Activated CD8-positive, alpha-beta T cell treated with anti-CD3 and anti-CD28 coated beads, Interleukin-2, amount 10 ng/mL, durations not matched to agents 7 days and 5 days (primary cell): ENCODE data around the gene ZIM2. TPM values are rescaled to one million over a fixed set of nuclear protein-coding genes. Genes with fewer than 3 reads are reported as not detected.

Experiments used
- ATAC-seq: fragments of 150-1000 bp; cut with Tn5 transposase; one replicate; pipeline ENCODE4 v1.10.0; 2021; ENCODE audit warnings: moderate library complexity
- CTCF ChIA-PET: fragments of 350-600 bp; sonication (Branson Sonifier 250); formaldehyde crosslinking; loops from one replicate; lab custom pipeline; 2021; ENCODE audit warnings: antibody characterized with exemption; lab: Charles Lee
- POLR2A ChIA-PET: fragments of 350-600 bp; sonication (Branson Sonifier 250); formaldehyde crosslinking; loops from one replicate; lab custom pipeline; 2021; ENCODE audit warnings: antibody characterized with exemption; lab: Charles Lee
- DNase-seq: peaks from one replicate; pipeline ENCODE4 v3.0.0-alpha.2; 2020
- H3K27ac Mint-ChIP-seq: one replicate; pipeline ENCODE4 v1.8.0; 2021; ENCODE audit warnings: mild to moderate bottlenecking, mixed read lengths
- H3K27me3 Mint-ChIP-seq: one replicate; pipeline ENCODE4 v1.8.0; 2021; ENCODE audit warnings: low read depth, mixed read lengths
- H3K36me3 Mint-ChIP-seq: one replicate; pipeline ENCODE4 v1.8.0; 2021; ENCODE audit warnings: low read depth, mixed read lengths
- H3K4me1 Mint-ChIP-seq: one replicate; pipeline ENCODE4 v1.8.0; 2021; ENCODE audit warnings: low read depth, mixed read lengths
- H3K4me3 Mint-ChIP-seq: one replicate; pipeline ENCODE4 v1.8.0; 2021; ENCODE audit warnings: mild to moderate bottlenecking, mixed read lengths
- H3K9me3 Mint-ChIP-seq: one replicate; pipeline ENCODE4 v1.8.0; 2022; ENCODE audit warnings: mixed read lengths; ENCODE audit not compliant: insufficient read depth
- total RNA-seq, 2 experiments: library from RNA; stranded (reverse); gene quantifications; one replicate each; pipeline ENCODE4 v1.2.3, GENCODE V29; 2021

Gene ZIM2
- total RNA-seq, 2 experiments from 2014 or later: not detected

DNA sequence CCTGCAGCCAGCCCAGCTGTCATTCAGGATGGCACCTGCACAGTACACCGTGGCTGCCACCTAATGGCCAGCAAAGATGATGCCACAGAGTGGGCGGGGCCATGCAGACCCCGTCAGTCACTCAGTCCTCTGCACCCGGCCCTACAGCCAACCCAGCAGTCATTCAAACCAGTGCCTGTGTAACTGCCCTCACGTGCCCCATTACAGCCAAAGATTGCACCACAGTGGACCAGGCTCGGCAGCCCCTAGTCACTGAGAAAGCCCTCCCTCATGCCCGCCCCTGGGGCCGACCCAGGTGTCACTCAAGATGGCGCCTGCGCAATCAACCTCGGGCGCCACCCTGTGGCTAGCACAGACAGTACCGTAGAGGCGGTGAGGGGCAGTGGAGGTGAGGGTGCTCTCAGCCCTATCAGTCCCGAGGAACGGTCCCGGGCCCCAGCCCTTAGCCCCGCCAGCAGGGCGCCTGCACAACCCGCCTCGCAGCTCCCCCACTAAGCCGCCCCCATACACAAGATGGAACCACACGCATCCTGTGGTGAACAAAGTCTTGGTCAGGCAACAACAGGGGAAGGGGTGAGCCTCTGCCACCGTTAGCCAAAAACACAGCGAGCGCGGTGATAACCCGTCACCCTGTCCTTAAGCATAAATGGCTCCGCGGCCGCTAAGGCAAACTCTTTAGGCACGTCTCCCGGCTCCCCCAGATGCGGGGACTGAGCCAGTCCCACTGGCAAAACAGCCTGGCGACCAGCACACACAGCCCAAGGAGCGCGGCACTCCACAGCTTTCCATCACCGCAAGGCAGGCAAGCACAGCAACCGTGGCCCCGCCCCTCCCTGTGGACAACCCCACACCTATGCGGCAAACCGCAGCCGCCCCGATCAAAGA lies 2.3 kb downstream of the ZIM2 start:
- DNase-seq (no peak), ATAC-seq (peak; percentile 31)
- Mint-ChIP-seq H3K27me3 (peaks cover 3% of the 10 kb centered on the region), H3K4me3 (peak overlapping the region; percentile 23), H3K27ac (peak overlapping the region; percentile 58), H3K4me1 (no peaks in the 10 kb centered on the region), H3K36me3 (peaks cover 19% of the 10 kb centered on the region), H3K9me3 (peaks cover 37% of the 10 kb centered on the region)
- POLR2A ChIA-PET: no interaction called here
- CTCF ChIA-PET: no interaction called here

GRCh38 chr19:56837492-56838023 lies 3.0 kb downstream of the ZIM2 start:
- ATAC-seq: no peak
- no peak for DNase-seq
- peaks cover 3% of the 10 kb centered on the region for H3K27me3 Mint-ChIP-seq
- peaks cover 19% of the 10 kb centered on the region for H3K36me3 Mint-ChIP-seq
- H3K9me3 Mint-ChIP-seq: peaks cover 40% of the 10 kb centered on the region
- peak overlapping the region; percentile 24 for H3K27ac Mint-ChIP-seq
- H3K4me1 Mint-ChIP-seq: no peaks in the 10 kb centered on the region
- ChIA-PET POLR2A (no interaction called here), CTCF (no interaction called here)
- H3K4me3 Mint-ChIP-seq: no peak overlapping the region

GRCh38 chr19:56837004-56837403 lies 3.5 kb downstream of the ZIM2 start:
- CTCF ChIA-PET: no interaction called here
- Mint-ChIP-seq H3K9me3 (peaks cover 44% of the 10 kb centered on the region), H3K27ac (no peak overlapping the region), H3K4me1 (no peaks in the 10 kb centered on the region), H3K4me3 (no peak overlapping the region), H3K36me3 (peaks cover 19% of the 10 kb centered on the region), H3K27me3 (peaks cover 3% of the 10 kb centered on the region)
- DNase-seq (no peak), ATAC-seq (no peak)
- POLR2A ChIA-PET: no interaction called here

DNA sequence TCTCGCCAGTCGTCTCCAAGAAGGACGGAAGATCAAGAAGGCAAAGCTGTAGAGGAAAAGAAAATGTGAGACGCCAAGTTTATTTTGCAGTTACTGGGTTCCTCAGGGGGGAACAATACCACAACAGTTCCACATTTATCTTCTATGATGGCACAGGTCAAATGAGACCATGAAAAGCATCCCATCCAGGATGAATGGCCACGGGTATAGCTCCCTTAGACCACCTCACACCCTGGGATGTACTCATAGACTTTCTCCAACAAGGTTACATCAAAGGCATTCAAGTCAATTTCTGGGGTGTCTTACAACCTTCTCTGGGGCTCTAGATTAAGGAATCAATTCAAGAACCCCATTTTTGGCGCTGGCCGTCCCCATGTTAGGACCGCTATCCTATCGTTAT lies 4.5 kb downstream of the ZIM2 start:
- H3K9me3 Mint-ChIP-seq: peaks cover 41% of the 10 kb centered on the region
- no peak overlapping the region for H3K27ac Mint-ChIP-seq
- no peak for DNase-seq
- H3K4me3 Mint-ChIP-seq: no peak overlapping the region
- H3K4me1 Mint-ChIP-seq: no peaks in the 10 kb centered on the region
- POLR2A ChIA-PET: no interaction called here
- CTCF ChIA-PET: no interaction called here
- peaks cover 2% of the 10 kb centered on the region for H3K27me3 Mint-ChIP-seq
- peaks cover 17% of the 10 kb centered on the region for H3K36me3 Mint-ChIP-seq
- ATAC-seq: no peak

GRCh38 chr19:56835401-56835800 lies 5.1 kb downstream of the ZIM2 start:
- Mint-ChIP-seq H3K4me3 (no peak overlapping the region), H3K9me3 (peaks cover 37% of the 10 kb centered on the region), H3K27me3 (no peaks in the 10 kb centered on the region), H3K36me3 (peaks cover 14% of the 10 kb centered on the region), H3K4me1 (no peaks in the 10 kb centered on the region), H3K27ac (no peak overlapping the region)
- CTCF ChIA-PET: interaction anchor here (0.7 kb wide), 1 partner anchor 8 kb away, joined by 3 read pairs; no protein-coding TSS in a partner anchor
- ATAC-seq: no peak
- POLR2A ChIA-PET: no interaction called here
- DNase-seq: no peak

GRCh38 chr19:56834564-56835375 lies 5.8 kb downstream of the ZIM2 start:
- ChIA-PET CTCF (interaction anchor here (0.7 kb wide), 1 partner anchor 8 kb away, joined by 3 read pairs; no protein-coding TSS in a partner anchor), POLR2A (no interaction called here)
- DNase-seq (no peak), ATAC-seq (no peak)
- Mint-ChIP-seq H3K4me3 (no peak overlapping the region), H3K27me3 (no peaks in the 10 kb centered on the region), H3K4me1 (no peaks in the 10 kb centered on the region), H3K36me3 (peaks cover 14% of the 10 kb centered on the region), H3K9me3 (peaks cover 43% of the 10 kb centered on the region), H3K27ac (no peak overlapping the region)

- Mint-ChIP-seq H3K27me3 (no peaks in the 10 kb centered on the region), H3K36me3 (peaks cover 7% of the 10 kb centered on the region), H3K4me3 (no peak overlapping the region), H3K27ac (no peak overlapping the region), H3K9me3 (peaks cover 36% of the 10 kb centered on the region), H3K4me1 (no peaks in the 10 kb centered on the region)
- ATAC-seq (no peak), DNase-seq (no peak)
- ChIA-PET CTCF (no interaction called here), POLR2A (no interaction called here)
Observed at GRCh38 chr19:56832352-56832928, 8.1 kb downstream of the ZIM2 start.

DNA sequence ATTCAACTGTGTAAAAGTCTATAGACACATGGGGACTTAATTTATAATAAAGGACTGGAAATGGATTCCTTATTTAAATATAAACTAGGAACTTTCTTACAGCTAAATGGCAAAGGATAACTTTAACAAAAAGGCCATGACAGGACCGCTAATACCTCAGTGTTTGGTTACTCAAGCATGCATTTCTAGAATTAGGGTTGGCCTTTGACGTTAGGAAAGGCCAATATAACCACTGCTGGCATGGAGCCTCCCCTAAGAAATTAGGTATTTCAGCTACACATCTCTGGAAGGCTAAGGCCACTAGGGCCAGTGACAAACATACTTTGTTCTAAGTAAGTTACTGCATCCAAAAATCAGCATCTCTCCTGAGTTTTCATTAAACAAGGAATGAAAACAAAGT lies 9.3 kb downstream of the ZIM2 start:
- no peak for ATAC-seq
- Mint-ChIP-seq H3K9me3 (peaks cover 39% of the 10 kb centered on the region), H3K27ac (no peak overlapping the region), H3K36me3 (no peaks in the 10 kb centered on the region), H3K4me1 (no peaks in the 10 kb centered on the region), H3K4me3 (no peak overlapping the region), H3K27me3 (no peaks in the 10 kb centered on the region)
- DNase-seq: no peak
- ChIA-PET CTCF (no interaction called here), POLR2A (no interaction called here)

DNA sequence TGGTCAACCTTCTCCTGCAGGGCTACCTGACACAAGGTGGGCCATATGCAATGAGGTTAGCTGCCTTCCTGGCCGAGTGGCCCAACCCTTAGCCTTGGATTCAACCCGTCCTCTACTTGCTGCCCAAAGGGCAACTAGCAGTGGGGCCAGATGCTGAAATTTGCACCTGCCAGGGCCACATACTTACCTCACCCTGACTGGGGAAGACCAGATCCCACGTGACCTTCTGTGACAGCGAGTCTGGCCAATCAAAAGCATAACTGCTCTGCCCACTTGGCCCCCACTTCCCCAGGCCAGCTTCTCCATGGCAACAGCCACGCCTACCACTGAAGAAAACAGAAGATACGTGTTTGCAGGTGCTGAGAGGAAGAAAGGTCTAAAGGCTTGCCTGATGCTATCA lies 10.9 kb downstream of the ZIM2 start:
- CTCF ChIA-PET: no interaction called here

DNA sequence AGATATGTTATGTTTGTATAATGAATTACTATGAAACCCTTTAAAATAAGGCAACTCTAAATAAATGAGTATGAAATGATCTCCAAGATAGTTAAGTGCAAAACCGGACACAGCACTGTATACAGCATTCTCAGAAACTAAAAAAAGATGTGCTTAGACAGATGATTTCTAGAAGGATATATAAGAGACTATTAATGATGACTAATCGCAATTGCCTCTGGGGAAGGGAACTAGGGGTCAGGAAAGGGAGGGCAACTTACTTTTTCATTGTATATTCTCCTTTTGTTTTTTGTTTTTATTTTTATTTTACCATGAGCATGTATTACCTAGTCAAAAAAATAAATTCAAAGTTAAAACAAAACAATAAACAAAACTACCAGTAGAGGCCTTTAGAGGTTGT lies 12.8 kb downstream of the ZIM2 start:
- DNase-seq (no peak), ATAC-seq (no peak)
- no peak overlapping the region for H3K27ac Mint-ChIP-seq
- H3K4me1 Mint-ChIP-seq: no peaks in the 10 kb centered on the region
- no peaks in the 10 kb centered on the region for H3K36me3 Mint-ChIP-seq
- H3K9me3 Mint-ChIP-seq: peaks cover 28% of the 10 kb centered on the region
- POLR2A ChIA-PET: no interaction called here
- CTCF ChIA-PET: no interaction called here
- no peak overlapping the region for H3K4me3 Mint-ChIP-seq
- H3K27me3 Mint-ChIP-seq: no peaks in the 10 kb centered on the region

More for the DNA sequence above, 10.9 kb downstream of the ZIM2 start:
- no peak for ATAC-seq
- no peak overlapping the region for H3K4me3 Mint-ChIP-seq
- no peaks in the 10 kb centered on the region for H3K27me3 Mint-ChIP-seq
- H3K27ac Mint-ChIP-seq: no peak overlapping the region
- no peak for DNase-seq
- H3K9me3 Mint-ChIP-seq: peaks cover 33% of the 10 kb centered on the region
- no peaks in the 10 kb centered on the region for H3K4me1 Mint-ChIP-seq
- H3K36me3 Mint-ChIP-seq: no peaks in the 10 kb centered on the region
- POLR2A ChIA-PET: no interaction called here

DNA sequence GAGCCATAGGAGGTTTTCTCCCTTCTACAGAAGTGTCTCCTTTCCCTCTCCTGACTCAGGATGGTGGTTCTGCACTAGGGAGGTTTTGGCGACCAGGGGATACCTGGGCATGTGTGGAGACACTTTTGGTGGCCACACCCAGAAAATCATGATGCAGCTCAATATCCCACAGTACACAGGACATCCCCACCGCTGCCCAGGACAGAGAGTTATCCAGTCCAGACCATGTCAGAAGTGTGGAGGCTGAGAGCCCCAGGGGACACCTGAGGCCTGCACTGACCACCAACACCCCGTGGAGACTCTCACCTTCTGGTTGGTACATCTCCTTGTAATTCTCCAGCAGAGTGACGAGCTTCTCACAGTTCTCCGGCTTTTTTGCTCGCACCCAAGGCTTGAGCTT lies 16.6 kb downstream of the ZIM2 start:
- CTCF ChIA-PET: no interaction called here
- Mint-ChIP-seq H3K9me3 (peaks cover 33% of the 10 kb centered on the region), H3K4me3 (no peak overlapping the region), H3K36me3 (no peaks in the 10 kb centered on the region), H3K27ac (no peak overlapping the region), H3K27me3 (no peaks in the 10 kb centered on the region), H3K4me1 (no peaks in the 10 kb centered on the region)
- POLR2A ChIA-PET: no interaction called here
- DNase-seq (no peak), ATAC-seq (no peak)
